ENCODE data around the gene PSME1.

DNA sequence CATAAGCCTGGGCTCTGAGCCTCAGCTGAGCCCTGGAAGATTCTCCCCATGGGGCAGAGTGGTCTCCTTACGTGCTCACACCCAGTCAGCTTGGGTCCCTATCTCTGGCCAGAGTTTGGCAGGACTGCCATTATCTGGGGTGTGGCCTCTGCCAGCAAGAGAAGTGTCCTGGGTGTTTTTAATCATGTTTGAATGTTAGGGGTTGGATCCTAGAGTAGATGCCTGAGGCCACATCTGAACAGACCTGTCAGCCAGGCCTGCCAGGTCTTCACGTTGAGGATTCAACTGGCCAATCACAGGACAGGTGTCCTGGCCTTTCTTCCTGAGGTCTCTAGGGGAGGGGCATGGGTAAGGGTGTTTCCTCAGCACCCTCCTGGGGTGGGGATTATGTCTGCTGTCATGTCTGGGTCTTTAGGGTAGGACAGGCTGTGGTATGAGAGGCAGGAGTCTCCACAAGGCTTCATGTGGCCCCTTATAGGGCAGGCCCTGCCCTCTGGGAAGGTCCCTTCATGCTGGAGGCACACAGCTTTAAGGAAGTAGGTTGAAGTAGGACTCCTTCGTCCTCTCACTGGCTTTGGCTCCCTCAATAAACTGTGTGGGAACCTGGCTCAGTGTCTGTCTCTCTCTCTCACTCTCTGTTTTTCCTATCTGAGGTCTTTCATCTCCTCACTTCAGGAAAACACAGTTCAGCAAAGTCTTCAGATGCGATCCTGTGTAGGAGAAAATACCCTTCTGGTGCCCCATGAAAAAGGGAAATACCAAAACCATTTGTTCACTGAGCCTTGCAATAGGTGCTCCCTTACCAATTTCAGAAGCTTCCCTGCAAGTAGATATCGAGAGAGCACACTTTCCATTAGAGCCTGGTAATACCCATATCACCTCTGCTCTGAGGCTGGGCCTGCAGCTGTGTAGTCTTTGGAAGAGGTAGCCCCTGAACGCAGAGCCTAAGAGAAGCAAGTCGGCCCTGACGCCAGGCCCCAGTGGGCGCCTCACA, 12.3 kb upstream of the PSME1 start:
- TF ChIP-seq POLR2AphosphoS5 (IDR thresholded peaks at IDR 0.05; ENCODE audit: low read depth, low read length) (no peak), TAF1 (IDR thresholded peaks at IDR 0.05; ENCODE audit: borderline replicate concordance, low read depth, low read length) (no peak), POLR2A (IDR thresholded peaks at IDR 0.05; ENCODE audit: low read depth, low read length) (peak; percentile 66)
